Body of pancreas (tissue), 4 donors: ENCODE data around the gene SMIM24.

Experiments used
- POLR2A ChIP-seq, 3 donors: fragments of 450-650 bp; IDR thresholded peaks; one replicate each; pipeline ENCODE4 v1.6.1; 2016; ENCODE audit warnings: antibody characterized with exemption in 3 of 3, mild to moderate bottlenecking in 2 of 3
- TF ChIP-seq, protein P1 (sequence below), 7 experiments: fragments of 450-650 bp in 4 of 7; fragments of 200-600 bp in 3 of 7; sonication (generic) in 3 of 7; IDR thresholded peaks; one replicate each; pipeline ENCODE4 v1.5.1; 2016 to 2019; ENCODE audit warnings: antibody characterized with exemption in 7 of 7

GRCh38 chr19:3510727-3511126 is 30.4 kb upstream of the SMIM24 start:
- TF ChIP-seq, protein P1, sequence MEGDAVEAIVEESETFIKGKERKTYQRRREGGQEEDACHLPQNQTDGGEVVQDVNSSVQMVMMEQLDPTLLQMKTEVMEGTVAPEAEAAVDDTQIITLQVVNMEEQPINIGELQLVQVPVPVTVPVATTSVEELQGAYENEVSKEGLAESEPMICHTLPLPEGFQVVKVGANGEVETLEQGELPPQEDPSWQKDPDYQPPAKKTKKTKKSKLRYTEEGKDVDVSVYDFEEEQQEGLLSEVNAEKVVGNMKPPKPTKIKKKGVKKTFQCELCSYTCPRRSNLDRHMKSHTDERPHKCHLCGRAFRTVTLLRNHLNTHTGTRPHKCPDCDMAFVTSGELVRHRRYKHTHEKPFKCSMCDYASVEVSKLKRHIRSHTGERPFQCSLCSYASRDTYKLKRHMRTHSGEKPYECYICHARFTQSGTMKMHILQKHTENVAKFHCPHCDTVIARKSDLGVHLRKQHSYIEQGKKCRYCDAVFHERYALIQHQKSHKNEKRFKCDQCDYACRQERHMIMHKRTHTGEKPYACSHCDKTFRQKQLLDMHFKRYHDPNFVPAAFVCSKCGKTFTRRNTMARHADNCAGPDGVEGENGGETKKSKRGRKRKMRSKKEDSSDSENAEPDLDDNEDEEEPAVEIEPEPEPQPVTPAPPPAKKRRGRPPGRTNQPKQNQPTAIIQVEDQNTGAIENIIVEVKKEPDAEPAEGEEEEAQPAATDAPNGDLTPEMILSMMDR (IDR thresholded peaks at IDR 0.05): no peak
- TF ChIP-seq POLR2A (IDR thresholded peaks at IDR 0.05): no peak
